HepG2 (cell line): Measurements from ENCODE around the gene DCAF4. TPM values are rescaled to one million over a fixed set of nuclear protein-coding genes. Genes with fewer than 3 reads are reported as not detected.
A peak's percentile ranks its signal among the peaks of the same experiment; 100 is the strongest.

Experiments used
- ATAC-seq: fragments of 200-7000 bp; cut with Tn5 transposase; 3 replicates; pipeline ENCODE4 v1.9.1; 2020; ENCODE audit warnings: mild to moderate bottlenecking, moderate library complexity
- BruUV-seq: library from RNA; stranded (reverse); fragments of 400-500 nt; replicated peaks from 2 replicates; lab custom pipeline; 2021; lab: Mats Ljungman, UMichigan
- CTCF ChIA-PET: fragments of 300-600 bp; formaldehyde crosslinking; extraction: SDS; loops from one replicate; lab custom pipeline; 2021; ENCODE audit warnings: low total read pairs, inconsistent platforms, low intra/inter-chr PET ratio; lab: Yijun Ruan, JAX
- POLR2A ChIA-PET: fragments of 350-600 bp; sonication (Branson Sonifier 250); formaldehyde crosslinking; loops from one replicate; lab custom pipeline; 2020; ENCODE audit warnings: antibody characterized with exemption, inconsistent platforms; lab: Yijun Ruan, JAX
- DNase-seq: peaks from one replicate; pipeline ENCODE4 v3.0.0-alpha.2; 2015; ENCODE audit warnings: low spot score
- FAIRE-seq: peaks from 3 replicates; lab custom pipeline; 2011; peaks lifted over from hg19 to GRCh38; lab: Jason Lieb, UNC
- H2AFZ ChIP-seq: one replicate; pipeline ENCODE4 v1.6.1; 2011; ENCODE audit warnings: low read length, inconsistent platforms
- H3K27ac ChIP-seq: fragments of 300-600 bp; 3 replicates; pipeline ENCODE4 v1.8.0; 2011; ENCODE audit warnings: mixed run types, mild to moderate bottlenecking, mixed read lengths, low read length, inconsistent platforms; ENCODE audit not compliant: insufficient read depth; ENCODE audit errors: extremely low read length
- H3K27me3 ChIP-seq, 2 experiments: fragments of 200-600 bp in 1 of 2; 2 replicates in 1 of 2; 3 replicates in 1 of 2; pipeline versions ENCODE4 v1.6.0 to v1.8.0; 2011; ENCODE audit warnings: low read length in 2 of 2, mild to moderate bottlenecking in 2 of 2, moderate library complexity in 2 of 2, inconsistent platforms in 1 of 2; ENCODE audit not compliant: insufficient read depth in 2 of 2, control insufficient read depth in 1 of 2
- H3K36me3 ChIP-seq, 2 experiments: fragments of 200-600 bp in 1 of 2; replicated peaks in 1 of 2; 2 replicates in 1 of 2; 3 replicates in 1 of 2; pipeline versions ENCODE4 v1.5.1 to v1.8.0; 2011; ENCODE audit warnings: low read length in 2 of 2, inconsistent platforms in 1 of 2; ENCODE audit not compliant: insufficient read depth in 2 of 2, control insufficient read depth in 1 of 2
- H3K4me1 ChIP-seq: 2 replicates; pipeline ENCODE4 v1.5.1; 2012; ENCODE audit warnings: low read length, inconsistent platforms; ENCODE audit not compliant: insufficient read depth
- H3K4me2 ChIP-seq: 2 replicates; pipeline ENCODE4 v1.6.0; 2011; ENCODE audit warnings: low read depth, low read length, inconsistent platforms
- H3K4me3 ChIP-seq, 3 experiments: fragments of 200-600 bp in 1 of 3; sonication (generic), shearing (Covaris generic) in 1 of 3; replicated peaks in 1 of 3; 2 replicates each; pipeline ENCODE4 v1.5.1; 2011 to 2016; ENCODE audit warnings: low read length in 3 of 3, inconsistent platforms in 2 of 3, low read depth in 2 of 3, mild to moderate bottlenecking in 2 of 3, control low read depth in 1 of 3, mixed read lengths in 1 of 3; ENCODE audit not compliant: insufficient read depth in 1 of 3
- H3K79me2 ChIP-seq: one replicate; pipeline ENCODE4 v1.6.1; 2011; ENCODE audit warnings: low read length, inconsistent platforms; ENCODE audit not compliant: insufficient read depth
- H3K9ac ChIP-seq: 2 replicates; pipeline ENCODE4 v1.6.0; 2011; ENCODE audit warnings: mild to moderate bottlenecking, low read depth, low read length, inconsistent platforms; ENCODE audit not compliant: insufficient read depth
- H3K9me3 ChIP-seq: 2 replicates; pipeline ENCODE4 v1.5.1; 2012; ENCODE audit warnings: mild to moderate bottlenecking, low read length
- H4K20me1 ChIP-seq: 2 replicates; pipeline ENCODE4 v1.6.0; 2011; ENCODE audit warnings: inconsistent platforms, mild to moderate bottlenecking, low read length, moderate library complexity; ENCODE audit not compliant: insufficient read depth
- HNF4A ChIP-seq: sonication (generic); formaldehyde crosslinking; IDR thresholded peaks from 2 replicates; pipeline ENCODE4 v1.4.0; 2020; ENCODE audit warnings: missing genetic modification reagents
- HOXA3 ChIP-seq: sonication (generic); formaldehyde crosslinking; IDR thresholded peaks from 2 replicates; pipeline ENCODE4 v1.5.0; 2020; ENCODE audit warnings: missing genetic modification reagents
- KDM5A ChIP-seq: fragments of 200-600 bp; sonication (generic); IDR thresholded peaks from 2 replicates; pipeline ENCODE4 v1.7.0; 2018; ENCODE audit warnings: antibody characterized with exemption, mild to moderate bottlenecking, low read length, borderline replicate concordance
- PRMT3 ChIP-seq: sonication (generic); formaldehyde crosslinking; IDR thresholded peaks from 2 replicates; pipeline ENCODE4 v1.8.1; 2022; ENCODE audit warnings: low read depth, mild to moderate bottlenecking, moderate library complexity, missing genetic modification reagents, borderline replicate concordance
- STAG1 ChIP-seq: sonication (generic); formaldehyde crosslinking; IDR thresholded peaks from 2 replicates; pipeline ENCODE4 v1.4.0; 2020; ENCODE audit warnings: missing genetic modification reagents
- TSC22D2 ChIP-seq: sonication (generic); formaldehyde crosslinking; IDR thresholded peaks from 2 replicates; pipeline ENCODE4 v1.5.1; 2020; ENCODE audit warnings: missing genetic modification reagents, mild to moderate bottlenecking, borderline replicate concordance
- ZSCAN22 ChIP-seq: sonication (generic); formaldehyde crosslinking; IDR thresholded peaks from 2 replicates; pipeline ENCODE4 v1.4.0; 2020; ENCODE audit warnings: mild to moderate bottlenecking, missing genetic modification reagents
- WGBS: methylation state at CpG from one replicate; pipeline ENCODE4 v1.1.6; 2017; ENCODE audit warnings: low lambda C conversion rate; 5-methylcytosine and 5-hydroxymethylcytosine counted together
- in situ Hi-C: cut with HindIII; loops from 2 replicates; pipeline ENCODE4 v1.10.0; 2017; ENCODE audit warnings: low pct_unique_long_range_greater_than_20kb; ENCODE audit not compliant: extremely low pct_ligation_motif_present
- intact Hi-C: fragments of 100-400 bp; cut with micrococcal nuclease; formaldehyde crosslinking; loops from one replicate; pipeline ENCODE4 v1.10.0; 2022; ENCODE audit not compliant: unreplicated experiment
- polyA plus RNA-seq, 8 experiments: library from polyadenylated mRNA; depleted of rRNA in 3 of 8; stranded (reverse) in 7 of 8; unstranded in 1 of 8; fragments of >200 nt; fragmentation: Illumina TruSeq in 4 of 8; extraction: Trizol in 4 of 8; gene quantifications; 2 replicates each; pipeline versions ENCODE4 v1.2.1 to v1.2.3, GENCODE V29; 2011 to 2016; ENCODE audit warnings: low read depth in 4 of 8, missing spikeins in 1 of 8, mixed read lengths in 1 of 8; ENCODE audit not compliant: insufficient read depth in 1 of 8
- total RNA-seq, 5 experiments: library from RNA; depleted of rRNA; stranded (reverse); fragments of >200 nt; fragmentation: Illumina TruSeq; extraction: Trizol; gene quantifications; 2 replicates each; pipeline ENCODE4 v1.2.3, GENCODE V29; 2016; ENCODE audit warnings: low read depth in 1 of 5

Gene DCAF4
- total and polyA plus RNA-seq, 2 of the 13 experiments (the other 11 are each of a cell fraction or from before 2014, with no cell fraction given), result 18.8 to 21.1 TPM

GRCh38 chr14:72974661-72975060, 48.4 kb downstream of the DCAF4 start (continued):
- TF ChIP-seq PRMT3 (CRISPR knock-in tag) (no peak), HOXA3 (CRISPR knock-in tag) (no peak), KDM5A (no peak)

- peaks cover 4 to 34% of the 10 kb centered on the region in 2 experiments; a peak in 4 of 5 replicates for H3K36me3 ChIP-seq
- H3K9ac ChIP-seq, result no peak overlapping the region
- no peak for TF ChIP-seq ZSCAN22
- peak; percentile 15; the same call in 1 of the 2 replicates for TF ChIP-seq STAG1 (CRISPR knock-in tag)
- ChIA-PET CTCF (no interaction called here), POLR2A (no interaction called here)
- no TSS peak for BruUV-seq
- no peaks in the 10 kb centered on the region for H3K4me1 ChIP-seq
- ATAC-seq, result peak; percentile 54
- H3K79me2 ChIP-seq, result no peaks in the 10 kb centered on the region
- H3K27ac ChIP-seq, result no peak overlapping the region
- no peak for FAIRE-seq
- in situ Hi-C loops, result no loop called here
- WGBS, result 88% methylated on average over 4 of the region's 4 CpGs
- H4K20me1 ChIP-seq, result no peaks in the 10 kb centered on the region
- intact Hi-C loops, result no loop called here
- H3K4me2 ChIP-seq, result no peak overlapping the region
- no peak overlapping the region for H3K4me3 ChIP-seq
- H2AFZ ChIP-seq, result no peak overlapping the region
- H3K27me3 ChIP-seq, result no peaks in the 10 kb centered on the region
- no peaks in the 10 kb centered on the region for H3K9me3 ChIP-seq
- peak; percentile 4 for DNase-seq
Measured at GRCh38 chr14:72975770-72976169, 49.5 kb downstream of the DCAF4 start.

GRCh38 chr14:72978856-72979255, 52.6 kb downstream of the DCAF4 start:
- H3K9ac ChIP-seq, result no peak overlapping the region
- no peaks in the 10 kb centered on the region for H4K20me1 ChIP-seq
- no peaks in the 10 kb centered on the region for H3K79me2 ChIP-seq
- TF ChIP-seq TSC22D2 (CRISPR knock-in tag) (no peak), HNF4A (no peak)
- no TSS peak for BruUV-seq
- ChIA-PET POLR2A (no interaction called here), CTCF (no interaction called here)
- no peaks in the 10 kb centered on the region for H3K27me3 ChIP-seq
- no peak for ATAC-seq
- in situ Hi-C loops, result no loop called here
- peaks cover 4 to 29% of the 10 kb centered on the region in 2 experiments; a peak in 4 of 5 replicates for H3K36me3 ChIP-seq
- no peak overlapping the region for H3K27ac ChIP-seq
- no peak for FAIRE-seq
- intact Hi-C loops, result no loop called here
- no peaks in the 10 kb centered on the region for H3K9me3 ChIP-seq
- 98% methylated on average over 9 of the region's 9 CpGs for WGBS
- no peak overlapping the region for H3K4me3 ChIP-seq
- no peak overlapping the region for H2AFZ ChIP-seq
- H3K4me2 ChIP-seq, result no peak overlapping the region
- no peaks in the 10 kb centered on the region for H3K4me1 ChIP-seq
- no peak for DNase-seq
